Stimulated activated memory B cell treated with anti-CD40 and anti-IgM and Interleukin-4, amounts not matched to agents 10 μg/mL and 1 μg/mL and 100 μg/mL, for 72 hours (primary cell): ENCODE data around the gene PPP3CA.
"Not testable (repeated sequence)": the region's sequence is repeated elsewhere in the genome, so short reads cannot be mapped to it uniquely, and the experiment has no call there.

Experiments used
- ATAC-seq: fragments of 150-1000 bp; cut with Tn5 transposase; 2 replicates; pipeline ENCODE4 v1.10.0; 2021
- H3K27ac Mint-ChIP-seq: one replicate; pipeline ENCODE4 v1.8.0; 2022; ENCODE audit warnings: mild to moderate bottlenecking, mixed read lengths
- H3K27me3 Mint-ChIP-seq: one replicate; pipeline ENCODE4 v1.8.0; 2022; ENCODE audit warnings: mixed read lengths
- H3K36me3 Mint-ChIP-seq: one replicate; pipeline ENCODE4 v1.8.0; 2022; ENCODE audit warnings: mixed read lengths
- H3K4me1 Mint-ChIP-seq: one replicate; pipeline ENCODE4 v1.8.0; 2022; ENCODE audit warnings: mixed read lengths
- H3K4me3 Mint-ChIP-seq: one replicate; pipeline ENCODE4 v1.8.0; 2022; ENCODE audit warnings: mild to moderate bottlenecking, moderate library complexity, mixed read lengths
- H3K9me3 Mint-ChIP-seq: one replicate; pipeline ENCODE4 v1.8.0; 2022; ENCODE audit warnings: mixed read lengths

The PPP3CA gene

DNA sequence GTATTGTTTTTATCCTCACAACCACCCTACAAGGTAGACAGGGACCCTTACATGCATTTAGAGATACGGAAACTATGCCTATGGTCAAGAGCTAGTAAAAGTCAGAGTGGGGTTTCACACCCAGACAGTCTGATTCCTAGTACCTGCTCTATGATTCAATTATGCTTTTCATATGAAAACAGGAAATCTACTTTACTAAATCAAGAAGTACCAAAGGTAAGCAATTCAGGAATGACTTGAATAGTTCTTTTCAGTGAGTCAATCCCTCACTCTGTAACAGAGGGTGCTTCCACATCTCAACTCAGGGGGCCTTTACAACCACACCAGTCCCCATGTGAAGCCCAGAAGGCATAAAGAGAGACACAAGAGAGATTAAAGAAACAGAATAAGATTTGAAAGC lies 191.4 kb downstream of the PPP3CA start:
- peaks cover 48% of the 10 kb centered on the region for H3K4me1 Mint-ChIP-seq
- peak; percentile 74 for ATAC-seq
- H3K4me3 Mint-ChIP-seq: no peak overlapping the region
- H3K9me3 Mint-ChIP-seq: no peaks in the 10 kb centered on the region
- H3K27ac Mint-ChIP-seq: peak overlapping the region; percentile 63
- peaks cover 7% of the 10 kb centered on the region for H3K36me3 Mint-ChIP-seq
- H3K27me3 Mint-ChIP-seq: no peaks in the 10 kb centered on the region

DNA sequence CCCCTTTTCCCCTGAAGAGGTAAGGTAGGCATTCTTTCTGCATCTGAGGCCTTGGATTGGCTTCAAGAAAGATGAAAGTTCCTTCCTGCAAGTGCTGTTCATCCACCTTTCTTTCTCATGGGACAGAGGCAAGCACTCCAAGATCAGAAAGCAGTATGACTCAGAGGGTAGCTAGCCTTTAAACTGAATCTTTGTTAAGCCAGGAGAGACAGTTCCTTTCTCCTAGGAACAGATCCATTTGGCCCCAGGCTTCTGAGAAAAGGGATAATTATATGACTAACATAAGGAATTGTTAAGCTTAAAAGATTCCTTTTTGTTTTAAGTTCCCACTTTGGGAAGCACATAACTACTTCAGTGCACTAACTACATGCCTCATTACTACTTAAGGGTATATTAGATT lies 192.0 kb downstream of the PPP3CA start:
- Mint-ChIP-seq H3K9me3 (no peaks in the 10 kb centered on the region), H3K4me3 (no peak overlapping the region), H3K36me3 (peaks cover 7% of the 10 kb centered on the region), H3K27me3 (no peaks in the 10 kb centered on the region), H3K4me1 (peaks cover 48% of the 10 kb centered on the region), H3K27ac (no peak overlapping the region)
- no peak for ATAC-seq

DNA sequence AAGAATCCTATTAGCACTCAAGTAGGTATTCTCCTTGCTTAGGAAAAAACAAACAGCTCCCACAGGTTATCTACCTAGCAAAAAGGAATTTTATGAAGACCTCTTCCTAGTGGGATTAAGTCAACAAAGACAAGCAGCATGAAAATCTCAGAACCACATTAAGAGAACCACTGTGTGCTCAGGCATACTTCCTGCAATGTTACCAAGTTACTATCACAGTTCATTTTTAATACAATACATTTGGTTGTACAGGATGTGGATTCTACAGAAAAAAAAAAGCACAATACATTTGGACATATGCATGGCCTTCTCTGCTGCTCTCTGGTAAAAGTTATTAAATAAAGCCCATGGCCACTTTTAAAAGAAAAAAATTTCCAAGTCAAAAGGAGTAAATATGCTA lies 193.7 kb downstream of the PPP3CA start:
- H3K36me3 Mint-ChIP-seq: peaks cover 7% of the 10 kb centered on the region
- H3K27ac Mint-ChIP-seq: no peak overlapping the region
- H3K4me1 Mint-ChIP-seq: peaks cover 48% of the 10 kb centered on the region
- no peaks in the 10 kb centered on the region for H3K9me3 Mint-ChIP-seq
- H3K27me3 Mint-ChIP-seq: no peaks in the 10 kb centered on the region
- no peak overlapping the region for H3K4me3 Mint-ChIP-seq
- ATAC-seq: no peak

DNA sequence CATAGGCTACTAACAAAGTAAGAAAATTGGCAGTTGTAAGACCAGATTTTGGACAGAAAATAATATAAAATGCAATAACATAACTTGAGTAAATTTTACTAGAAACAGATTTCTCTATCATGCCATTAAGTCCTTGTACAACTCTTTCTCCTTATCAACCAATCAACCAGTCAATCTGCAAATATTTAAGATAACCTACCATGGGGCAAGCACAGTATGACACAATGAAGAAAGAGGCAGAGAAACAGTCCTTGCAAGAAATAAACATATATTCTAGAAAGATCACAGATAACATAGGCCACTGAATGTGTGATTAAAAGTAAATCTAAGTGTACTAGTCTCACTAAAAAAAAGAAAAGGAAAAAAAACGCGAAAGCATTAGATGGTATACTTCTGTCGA lies 194.8 kb downstream of the PPP3CA start:
- Mint-ChIP-seq H3K27me3 (no peaks in the 10 kb centered on the region), H3K4me3 (no peak overlapping the region), H3K27ac (no peak overlapping the region), H3K36me3 (peaks cover 7% of the 10 kb centered on the region), H3K4me1 (peaks cover 41% of the 10 kb centered on the region), H3K9me3 (no peaks in the 10 kb centered on the region)
- no peak for ATAC-seq

DNA sequence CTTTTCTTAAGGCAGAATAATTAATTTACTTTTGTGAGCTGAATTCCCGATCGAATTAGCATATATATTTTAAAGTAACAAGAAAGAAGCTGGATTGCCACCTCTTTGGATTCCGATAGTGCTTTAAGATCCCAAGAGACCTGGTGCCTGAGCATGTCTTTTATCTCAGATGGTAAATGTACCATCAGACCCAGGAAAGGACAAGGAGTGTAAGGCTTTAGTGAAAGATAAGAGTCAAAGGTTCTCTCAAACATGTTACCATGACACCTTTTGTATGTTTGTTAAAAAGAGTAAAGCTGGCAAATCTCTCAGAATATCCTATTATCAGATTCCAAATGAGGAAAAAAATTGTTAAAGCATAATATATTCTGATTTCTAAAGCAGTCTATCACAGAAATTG lies 198.8 kb downstream of the PPP3CA start:
- H3K27me3 Mint-ChIP-seq: no peaks in the 10 kb centered on the region
- no peak for ATAC-seq
- peaks cover 12% of the 10 kb centered on the region for H3K36me3 Mint-ChIP-seq
- H3K4me1 Mint-ChIP-seq: peaks cover 28% of the 10 kb centered on the region
- no peaks in the 10 kb centered on the region for H3K9me3 Mint-ChIP-seq
- H3K27ac Mint-ChIP-seq: no peak overlapping the region
- no peak overlapping the region for H3K4me3 Mint-ChIP-seq

DNA sequence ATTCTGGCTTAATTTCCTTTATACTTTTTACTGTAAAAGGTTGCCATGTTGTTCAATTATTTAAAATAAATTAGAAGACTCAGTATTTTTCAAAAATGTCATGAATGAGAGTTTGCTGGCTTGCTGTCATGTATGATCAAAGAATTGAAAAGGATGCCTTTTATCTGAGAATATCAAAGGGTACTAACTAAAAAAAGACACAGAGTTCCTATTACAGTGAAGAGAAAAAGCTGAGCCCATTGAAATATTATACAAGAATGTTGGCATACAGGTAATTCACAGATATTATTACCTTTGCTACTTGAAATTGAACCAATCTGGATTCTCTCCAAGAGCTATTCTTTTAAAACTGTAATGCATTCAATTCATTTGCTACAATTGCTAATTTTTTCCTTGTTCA lies 200.0 kb downstream of the PPP3CA start:
- peaks cover 5% of the 10 kb centered on the region for H3K36me3 Mint-ChIP-seq
- peaks cover 28% of the 10 kb centered on the region for H3K4me1 Mint-ChIP-seq
- ATAC-seq: no peak
- H3K27ac Mint-ChIP-seq: no peak overlapping the region
- H3K27me3 Mint-ChIP-seq: no peaks in the 10 kb centered on the region
- no peak overlapping the region for H3K4me3 Mint-ChIP-seq
- H3K9me3 Mint-ChIP-seq: no peaks in the 10 kb centered on the region

DNA sequence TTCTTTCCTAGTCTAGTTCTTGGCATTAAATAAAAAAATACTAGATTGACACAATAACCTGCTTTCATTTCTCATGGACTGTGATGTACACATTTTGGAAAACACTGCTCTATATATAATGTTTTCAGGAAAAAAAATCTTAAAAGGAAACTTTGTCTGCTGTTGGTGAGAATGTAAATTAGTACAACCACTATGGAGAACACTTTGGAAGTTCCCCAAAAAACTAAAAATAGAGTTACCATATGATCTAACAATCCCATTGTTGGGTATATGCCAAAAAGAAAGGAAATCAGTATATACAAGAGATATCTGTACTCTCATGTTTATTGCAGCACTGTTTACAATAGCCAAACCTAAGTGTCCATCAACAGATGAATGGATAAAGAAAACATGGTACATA lies 202.3 kb downstream of the PPP3CA start:
- Mint-ChIP-seq H3K27ac (no peak overlapping the region), H3K27me3 (no peaks in the 10 kb centered on the region), H3K36me3 (peaks cover 5% of the 10 kb centered on the region), H3K4me3 (no peak overlapping the region), H3K4me1 (peaks cover 41% of the 10 kb centered on the region), H3K9me3 (no peaks in the 10 kb centered on the region)
- ATAC-seq: no peak

DNA sequence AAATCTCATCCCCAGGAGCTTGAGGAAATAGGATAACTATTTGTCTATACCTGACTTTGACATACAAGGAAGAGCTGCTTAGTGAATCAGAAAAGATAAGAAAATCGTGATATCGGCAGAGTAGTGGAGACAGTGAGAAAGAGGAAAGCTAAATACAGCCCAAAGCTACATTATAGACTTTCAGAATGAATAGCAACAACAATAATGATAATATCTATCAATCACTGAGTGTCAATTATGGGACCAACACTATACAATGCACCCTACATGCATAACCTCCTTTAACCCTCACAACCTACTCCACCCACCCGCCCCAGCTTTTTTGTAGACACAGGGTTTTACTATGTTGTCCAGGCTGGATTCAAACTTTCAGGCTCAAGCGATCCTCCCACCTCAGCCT lies 205.1 kb downstream of the PPP3CA start:
- Mint-ChIP-seq H3K27me3 (no peaks in the 10 kb centered on the region), H3K27ac (peak overlapping the region; percentile 39), H3K36me3 (peaks cover 5% of the 10 kb centered on the region), H3K9me3 (no peaks in the 10 kb centered on the region), H3K4me1 (peaks cover 52% of the 10 kb centered on the region), H3K4me3 (no peak overlapping the region)
- ATAC-seq: no peak

DNA sequence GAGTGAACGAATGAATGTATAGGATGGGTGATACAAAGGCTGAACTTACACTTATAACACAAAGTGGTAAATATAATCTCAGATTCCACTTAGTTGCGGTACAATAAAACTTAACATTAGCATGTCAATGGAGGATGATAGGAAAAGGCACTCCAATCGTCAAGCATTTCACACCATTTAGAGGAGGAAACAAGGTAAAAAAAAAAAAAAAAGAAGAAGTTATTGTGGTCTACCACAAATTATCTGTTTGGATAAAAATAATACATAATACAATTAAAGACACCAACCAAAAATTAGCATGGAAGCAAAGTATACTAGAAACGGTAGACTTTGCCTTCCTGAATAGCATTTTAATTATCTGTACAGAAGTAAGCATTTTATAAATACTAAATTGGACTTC lies 205.5 kb downstream of the PPP3CA start:
- Mint-ChIP-seq H3K4me3 (peak overlapping the region; percentile 3), H3K4me1 (peaks cover 56% of the 10 kb centered on the region), H3K27ac (peak overlapping the region; percentile 39), H3K27me3 (no peaks in the 10 kb centered on the region), H3K9me3 (no peaks in the 10 kb centered on the region), H3K36me3 (peaks cover 5% of the 10 kb centered on the region)
- ATAC-seq: no peak

DNA sequence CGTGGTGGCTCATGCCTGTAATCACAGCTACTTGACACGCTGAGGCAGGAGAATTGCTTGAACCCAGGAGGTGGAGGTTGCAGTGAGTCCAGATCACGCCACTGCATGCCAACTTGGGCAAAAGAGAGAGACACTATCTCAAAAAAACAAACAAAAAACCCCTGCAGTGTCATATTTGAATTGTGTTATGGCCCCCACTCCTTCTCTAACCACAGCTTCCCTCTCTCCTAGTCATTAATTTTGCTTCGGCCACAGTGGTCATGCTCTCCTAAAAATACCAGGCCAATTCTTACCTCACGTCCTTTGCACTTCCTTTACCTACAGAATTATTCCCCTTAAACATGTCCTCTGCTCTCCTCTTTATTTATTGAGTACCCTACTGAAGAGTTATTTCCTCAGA lies 206.1 kb downstream of the PPP3CA start:
- Mint-ChIP-seq H3K4me1 (peaks cover 62% of the 10 kb centered on the region), H3K4me3 (peak overlapping the region; percentile 3), H3K27me3 (no peaks in the 10 kb centered on the region), H3K36me3 (peaks cover 5% of the 10 kb centered on the region), H3K27ac (peak overlapping the region; percentile 39), H3K9me3 (no peaks in the 10 kb centered on the region)
- ATAC-seq: peak; percentile 57

DNA sequence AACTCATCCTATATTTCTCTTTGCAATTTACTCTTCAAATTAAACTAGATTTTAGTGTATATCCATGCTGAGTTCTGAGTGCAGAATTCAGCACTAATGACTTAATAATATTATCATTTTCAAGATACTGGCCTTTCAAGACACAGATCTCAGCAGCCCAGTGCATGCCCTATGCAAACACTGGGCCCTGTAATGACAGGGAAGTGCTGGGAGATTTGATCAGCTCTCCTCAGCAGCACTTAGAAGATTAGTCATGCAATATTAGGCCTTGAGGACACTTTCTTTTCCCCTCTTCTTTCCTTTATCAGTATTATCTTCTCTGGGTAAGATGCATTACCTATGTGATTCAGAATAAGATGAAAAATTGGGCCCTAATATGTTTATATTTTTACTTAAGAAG lies 207.1 kb downstream of the PPP3CA start:
- ATAC-seq: no peak
- H3K9me3 Mint-ChIP-seq: no peaks in the 10 kb centered on the region
- no peak overlapping the region for H3K27ac Mint-ChIP-seq
- H3K4me1 Mint-ChIP-seq: peaks cover 69% of the 10 kb centered on the region
- H3K27me3 Mint-ChIP-seq: no peaks in the 10 kb centered on the region
- peaks cover 3% of the 10 kb centered on the region for H3K36me3 Mint-ChIP-seq
- no peak overlapping the region for H3K4me3 Mint-ChIP-seq

DNA sequence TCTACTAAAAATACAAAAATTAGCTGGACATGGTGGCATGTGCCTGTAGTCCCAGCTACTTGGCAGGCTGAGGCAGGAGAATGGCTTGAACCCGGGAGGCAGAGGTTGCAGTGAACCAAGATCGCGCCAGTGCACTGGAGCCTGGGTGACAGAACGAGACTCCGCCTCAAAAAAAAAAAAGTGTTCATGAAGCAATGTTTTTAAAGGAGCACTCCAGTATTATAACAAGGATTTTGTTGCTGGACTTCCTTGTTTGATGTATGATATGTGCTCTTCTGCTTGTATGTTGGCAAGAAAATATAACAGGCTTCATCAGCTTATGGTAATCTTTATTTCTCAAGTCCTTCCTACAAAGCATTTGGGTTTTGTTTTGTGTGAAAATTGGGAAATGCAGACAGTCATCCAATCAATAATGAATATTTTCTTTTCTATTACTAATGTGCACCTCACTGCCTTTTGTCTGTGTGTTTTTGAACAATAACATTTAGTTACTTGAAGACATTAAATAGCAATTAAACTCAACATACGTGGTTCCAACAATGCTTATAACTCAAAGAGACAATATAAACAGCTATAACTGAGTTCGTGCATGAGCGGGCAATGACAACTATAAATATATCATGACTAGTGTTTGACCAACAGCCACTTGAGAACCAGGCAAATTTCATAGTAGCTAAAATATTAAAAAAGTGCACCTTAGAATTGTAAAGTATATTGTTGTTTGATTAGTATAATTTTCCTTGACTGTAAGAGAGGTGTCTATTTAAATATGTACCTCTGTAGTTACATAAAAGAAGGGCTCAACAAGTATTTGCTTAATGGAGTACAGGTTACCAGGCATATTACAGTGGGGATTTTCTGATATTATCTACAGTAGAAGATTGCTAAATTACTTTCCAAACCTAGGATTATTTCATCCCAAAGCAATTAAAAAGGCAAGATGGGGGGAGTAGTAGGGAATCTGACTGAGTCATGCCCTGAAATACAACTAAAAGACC lies 210.7 kb downstream of the PPP3CA start:
- Mint-ChIP-seq H3K27ac (peak overlapping the region; percentile 13), H3K27me3 (no peaks in the 10 kb centered on the region), H3K36me3 (peaks cover 23% of the 10 kb centered on the region), H3K4me3 (peak overlapping the region; percentile 61), H3K4me1 (peaks cover 70% of the 10 kb centered on the region), H3K9me3 (peaks cover 3% of the 10 kb centered on the region)
- no peak for ATAC-seq

DNA sequence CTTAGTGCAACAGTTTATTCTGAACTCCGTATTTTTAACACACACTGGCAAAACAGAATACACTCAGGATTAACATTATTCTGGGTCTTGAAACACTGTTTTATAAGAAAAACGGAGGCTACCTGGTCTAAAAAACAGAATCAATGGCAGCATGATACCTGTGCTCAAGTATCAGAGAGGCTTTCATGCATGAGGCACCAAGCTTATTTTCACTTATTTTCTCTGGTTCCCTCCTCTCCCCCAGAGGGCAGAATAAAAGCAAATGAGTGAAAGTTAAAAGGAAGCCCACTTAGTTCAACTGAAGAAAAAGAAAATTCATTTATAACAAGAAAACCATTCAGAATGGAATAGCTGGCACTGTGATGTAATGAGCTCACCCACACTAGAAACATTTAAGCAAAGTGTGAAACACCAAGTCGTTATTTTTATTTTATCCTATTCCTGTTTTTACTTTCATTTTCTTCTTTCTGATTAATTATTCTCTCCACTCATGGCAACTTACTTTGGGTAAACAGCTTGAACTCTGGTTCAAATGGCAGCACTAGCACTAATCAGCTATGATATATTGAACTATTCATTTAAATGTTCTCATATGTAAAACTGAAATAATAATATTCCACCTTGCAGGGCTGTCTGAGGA lies 211.8 kb downstream of the PPP3CA start:
- peak overlapping the region; percentile 13 for H3K27ac Mint-ChIP-seq
- H3K27me3 Mint-ChIP-seq: no peaks in the 10 kb centered on the region
- peak overlapping the region; percentile 46 for H3K4me3 Mint-ChIP-seq
- peaks cover 29% of the 10 kb centered on the region for H3K36me3 Mint-ChIP-seq
- H3K9me3 Mint-ChIP-seq: peaks cover 3% of the 10 kb centered on the region
- peaks cover 70% of the 10 kb centered on the region for H3K4me1 Mint-ChIP-seq
- no peak for ATAC-seq

DNA sequence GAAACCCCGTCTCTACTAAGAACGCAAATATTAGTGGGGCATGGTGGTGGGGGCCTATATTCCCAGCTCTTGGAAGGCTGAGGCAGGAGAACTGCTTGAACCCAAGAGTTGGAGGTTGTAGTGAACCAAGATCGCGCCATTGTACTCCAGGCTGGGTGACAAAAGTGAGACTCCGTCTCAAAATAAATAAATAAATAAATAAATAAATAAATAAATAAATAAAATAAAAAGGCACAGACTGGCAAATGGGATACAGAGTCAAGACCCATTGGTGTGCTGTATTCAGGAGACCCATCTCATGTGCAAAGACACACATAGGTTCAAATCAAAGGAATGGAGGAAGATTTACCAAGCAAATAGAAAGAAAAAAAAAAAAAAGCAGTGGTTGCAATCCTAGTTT lies 216.3 kb downstream of the PPP3CA start:
- H3K27me3 Mint-ChIP-seq, ATAC-seq, H3K27ac Mint-ChIP-seq, H3K4me3 Mint-ChIP-seq: not testable (repeated sequence)
- Mint-ChIP-seq H3K9me3 (peaks cover 11% of the 10 kb centered on the region), H3K4me1 (peaks cover 83% of the 10 kb centered on the region), H3K36me3 (peaks cover 44% of the 10 kb centered on the region)

DNA sequence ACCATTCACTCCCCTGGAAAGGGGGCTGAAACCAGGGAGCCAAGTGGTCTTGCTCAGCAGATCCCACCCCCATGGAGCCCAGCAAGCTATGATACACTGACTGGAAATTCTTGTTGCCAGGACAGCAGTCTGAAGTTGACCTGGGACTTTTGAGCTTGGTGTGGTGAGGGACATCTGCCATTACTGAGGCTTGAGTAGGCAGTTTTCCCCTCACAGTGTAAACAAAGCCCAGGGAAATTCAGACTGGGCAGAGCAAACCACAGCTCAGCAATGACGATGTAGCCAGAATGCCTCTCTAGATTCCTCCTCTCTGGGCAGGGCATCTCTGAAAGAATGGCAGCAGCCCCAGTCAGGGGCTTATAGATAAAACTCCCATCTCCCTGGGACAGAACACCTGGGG lies 218.4 kb downstream of the PPP3CA start:
- Mint-ChIP-seq H3K27ac (peak overlapping the region; percentile 0), H3K4me1 (peaks cover 85% of the 10 kb centered on the region)

DNA sequence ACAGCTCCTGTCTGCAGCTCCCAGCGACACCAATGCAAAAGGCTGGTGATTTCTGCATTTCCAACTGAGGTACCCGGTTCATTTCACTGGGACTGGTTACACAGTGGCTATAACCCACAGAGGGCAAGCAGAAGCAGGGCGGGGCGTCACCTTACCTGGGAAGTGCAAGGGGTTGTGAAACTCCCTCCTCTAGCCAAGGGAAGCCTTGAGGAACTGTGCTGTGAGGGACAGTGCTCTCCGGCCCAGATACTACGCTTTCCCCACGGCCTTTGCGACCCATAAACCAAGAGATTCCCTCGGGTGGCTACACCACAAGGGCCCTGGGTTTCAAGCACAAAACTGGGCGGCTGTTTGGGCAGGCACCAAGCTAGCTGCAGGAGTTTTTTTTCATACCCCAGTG lies 218.9 kb downstream of the PPP3CA start:
- Mint-ChIP-seq H3K4me1 (peaks cover 83% of the 10 kb centered on the region), H3K4me3 (no peak overlapping the region), H3K27me3 (no peaks in the 10 kb centered on the region), H3K27ac (peak overlapping the region; percentile 0), H3K9me3 (peaks cover 11% of the 10 kb centered on the region), H3K36me3 (peaks cover 41% of the 10 kb centered on the region)
- ATAC-seq: no peak

More for the DNA sequence above, 218.4 kb downstream of the PPP3CA start:
- not testable (repeated sequence) for ATAC-seq, H3K4me3 Mint-ChIP-seq, H3K27me3 Mint-ChIP-seq
- Mint-ChIP-seq H3K36me3 (peaks cover 43% of the 10 kb centered on the region), H3K9me3 (peaks cover 11% of the 10 kb centered on the region)
